Stomach (tissue), 4 donors: ENCODE data around the gene ITSN2.

Experiments
- CTCF ChIP-seq, 7 experiments: fragments of 450-650 bp in 4 of 7; fragments of 200-600 bp in 3 of 7; sonication (generic) in 3 of 7; IDR thresholded peaks; one replicate each; pipeline ENCODE4 v1.5.1; 2016 to 2019; ENCODE audit warnings: antibody characterized with exemption in 7 of 7, control low read depth in 2 of 7, mild to moderate bottlenecking in 1 of 7
- EP300 ChIP-seq: sonication (generic); formaldehyde crosslinking; IDR thresholded peaks from one replicate; pipeline ENCODE4 v1.6.1; 2017; ENCODE audit warnings: antibody characterized with exemption
- POLR2A ChIP-seq, 4 donors: fragments of 450-650 bp; IDR thresholded peaks; one replicate each; pipeline ENCODE4 v1.6.1; 2016; ENCODE audit warnings: antibody characterized with exemption in 4 of 4, control low read depth in 2 of 4, mild to moderate bottlenecking in 1 of 4, moderate library complexity in 1 of 4
- POLR2AphosphoS5 ChIP-seq, 3 donors: sonication (generic); formaldehyde crosslinking; IDR thresholded peaks; one replicate each; pipeline ENCODE4 v1.6.1; 2016; ENCODE audit warnings: antibody characterized with exemption in 3 of 3

GRCh38 chr2:24206242-24206641, 154.1 kb downstream of the ITSN2 start:
- TF ChIP-seq CTCF (IDR thresholded peaks at IDR 0.05) = no peak
- TF ChIP-seq POLR2A (IDR thresholded peaks at IDR 0.05) = no peak
- TF ChIP-seq POLR2AphosphoS5 (IDR thresholded peaks at IDR 0.05) = no peak
- TF ChIP-seq EP300 = no peak
